HepG2 (cell line): ENCODE data around the gene NOP56. TPM values are rescaled to one million over a fixed set of nuclear protein-coding genes. Genes with fewer than 3 reads are reported as not detected.

ENCODE experiments used
- ATAC-seq: fragments of 200-7000 bp; cut with Tn5 transposase; 3 replicates; pipeline ENCODE4 v1.9.1; 2020; ENCODE audit warnings: mild to moderate bottlenecking, moderate library complexity
- BruUV-seq: library from RNA; stranded (reverse); fragments of 400-500 nt; replicated peaks from 2 replicates; lab custom pipeline; 2021; lab: Mats Ljungman, UMichigan
- CTCF ChIA-PET: fragments of 300-600 bp; formaldehyde crosslinking; extraction: SDS; loops from one replicate; lab custom pipeline; 2021; ENCODE audit warnings: low total read pairs, inconsistent platforms, low intra/inter-chr PET ratio; lab: Yijun Ruan, JAX
- POLR2A ChIA-PET: fragments of 350-600 bp; sonication (Branson Sonifier 250); formaldehyde crosslinking; loops from one replicate; lab custom pipeline; 2020; ENCODE audit warnings: antibody characterized with exemption, inconsistent platforms; lab: Yijun Ruan, JAX
- DNase-seq: peaks from one replicate; pipeline ENCODE4 v3.0.0-alpha.2; 2015; ENCODE audit warnings: low spot score
- FAIRE-seq: peaks from 3 replicates; lab custom pipeline; 2011; peaks lifted over from hg19 to GRCh38; lab: Jason Lieb, UNC
- H2AFZ ChIP-seq: one replicate; pipeline ENCODE4 v1.6.1; 2011; ENCODE audit warnings: low read length, inconsistent platforms
- H3K27ac ChIP-seq: fragments of 300-600 bp; 3 replicates; pipeline ENCODE4 v1.8.0; 2011; ENCODE audit warnings: mixed run types, mild to moderate bottlenecking, mixed read lengths, low read length, inconsistent platforms; ENCODE audit not compliant: insufficient read depth; ENCODE audit errors: extremely low read length
- H3K27me3 ChIP-seq, 2 experiments: fragments of 200-600 bp in 1 of 2; 2 replicates in 1 of 2; 3 replicates in 1 of 2; pipeline versions ENCODE4 v1.6.0 to v1.8.0; 2011; ENCODE audit warnings: low read length in 2 of 2, mild to moderate bottlenecking in 2 of 2, moderate library complexity in 2 of 2, inconsistent platforms in 1 of 2; ENCODE audit not compliant: insufficient read depth in 2 of 2, control insufficient read depth in 1 of 2
- H3K36me3 ChIP-seq, 2 experiments: fragments of 200-600 bp in 1 of 2; replicated peaks in 1 of 2; 2 replicates in 1 of 2; 3 replicates in 1 of 2; pipeline versions ENCODE4 v1.5.1 to v1.8.0; 2011; ENCODE audit warnings: low read length in 2 of 2, inconsistent platforms in 1 of 2; ENCODE audit not compliant: insufficient read depth in 2 of 2, control insufficient read depth in 1 of 2
- H3K4me1 ChIP-seq: 2 replicates; pipeline ENCODE4 v1.5.1; 2012; ENCODE audit warnings: low read length, inconsistent platforms; ENCODE audit not compliant: insufficient read depth
- H3K4me2 ChIP-seq: 2 replicates; pipeline ENCODE4 v1.6.0; 2011; ENCODE audit warnings: low read depth, low read length, inconsistent platforms
- H3K4me3 ChIP-seq, 3 experiments: fragments of 200-600 bp in 1 of 3; sonication (generic), shearing (Covaris generic) in 1 of 3; replicated peaks in 1 of 3; 2 replicates each; pipeline ENCODE4 v1.5.1; 2011 to 2016; ENCODE audit warnings: low read length in 3 of 3, inconsistent platforms in 2 of 3, low read depth in 2 of 3, mild to moderate bottlenecking in 2 of 3, control low read depth in 1 of 3, mixed read lengths in 1 of 3; ENCODE audit not compliant: insufficient read depth in 1 of 3
- H3K79me2 ChIP-seq: one replicate; pipeline ENCODE4 v1.6.1; 2011; ENCODE audit warnings: low read length, inconsistent platforms; ENCODE audit not compliant: insufficient read depth
- H3K9ac ChIP-seq: 2 replicates; pipeline ENCODE4 v1.6.0; 2011; ENCODE audit warnings: mild to moderate bottlenecking, low read depth, low read length, inconsistent platforms; ENCODE audit not compliant: insufficient read depth
- H3K9me3 ChIP-seq: 2 replicates; pipeline ENCODE4 v1.5.1; 2012; ENCODE audit warnings: mild to moderate bottlenecking, low read length
- H4K20me1 ChIP-seq: 2 replicates; pipeline ENCODE4 v1.6.0; 2011; ENCODE audit warnings: inconsistent platforms, mild to moderate bottlenecking, low read length, moderate library complexity; ENCODE audit not compliant: insufficient read depth
- ATRX ChIP-seq: sonication (generic); formaldehyde crosslinking; IDR thresholded peaks from 2 replicates; pipeline ENCODE4 v1.4.0; 2020; ENCODE audit warnings: missing genetic modification reagents, borderline replicate concordance
- KDM6A ChIP-seq: IDR thresholded peaks from 2 replicates; pipeline ENCODE4 v1.6.1; 2016; ENCODE audit warnings: low read depth
- MEIS2 ChIP-seq: sonication (generic); formaldehyde crosslinking; IDR thresholded peaks from 2 replicates; pipeline ENCODE4 v1.9.0; 2021; ENCODE audit warnings: mild to moderate bottlenecking, missing genetic modification reagents
- SMC3 ChIP-seq: IDR thresholded peaks from 2 replicates; pipeline ENCODE4 v1.6.1; 2011; ENCODE audit warnings: low read length, improper control_type of control experiment
- ZNF788 ChIP-seq: sonication (generic); formaldehyde crosslinking; IDR thresholded peaks from 2 replicates; pipeline ENCODE4 v1.5.0; 2020; ENCODE audit warnings: mild to moderate bottlenecking, missing genetic modification reagents, borderline replicate concordance
- ZNF816 ChIP-seq: sonication (generic); formaldehyde crosslinking; IDR thresholded peaks from 2 replicates; pipeline ENCODE4 v1.8.0; 2022; ENCODE audit warnings: missing genetic modification reagents, mild to moderate bottlenecking, borderline replicate concordance
- WGBS: methylation state at CpG from one replicate; pipeline ENCODE4 v1.1.6; 2017; ENCODE audit warnings: low lambda C conversion rate; 5-methylcytosine and 5-hydroxymethylcytosine counted together
- in situ Hi-C: cut with HindIII; loops from 2 replicates; pipeline ENCODE4 v1.10.0; 2017; ENCODE audit warnings: low pct_unique_long_range_greater_than_20kb; ENCODE audit not compliant: extremely low pct_ligation_motif_present
- intact Hi-C: fragments of 100-400 bp; cut with micrococcal nuclease; formaldehyde crosslinking; loops from one replicate; pipeline ENCODE4 v1.10.0; 2022; ENCODE audit not compliant: unreplicated experiment
- polyA plus RNA-seq, 8 experiments: library from polyadenylated mRNA; depleted of rRNA in 3 of 8; stranded (reverse) in 7 of 8; unstranded in 1 of 8; fragments of >200 nt; fragmentation: Illumina TruSeq in 4 of 8; extraction: Trizol in 4 of 8; gene quantifications; 2 replicates each; pipeline versions ENCODE4 v1.2.1 to v1.2.3, GENCODE V29; 2011 to 2016; ENCODE audit warnings: low read depth in 4 of 8, missing spikeins in 1 of 8, mixed read lengths in 1 of 8; ENCODE audit not compliant: insufficient read depth in 1 of 8
- total RNA-seq, 5 experiments: library from RNA; depleted of rRNA; stranded (reverse); fragments of >200 nt; fragmentation: Illumina TruSeq; extraction: Trizol; gene quantifications; 2 replicates each; pipeline ENCODE4 v1.2.3, GENCODE V29; 2016; ENCODE audit warnings: low read depth in 1 of 5
- TF ChIP-seq, protein P1 (sequence below): sonication (generic); formaldehyde crosslinking; IDR thresholded peaks from 2 replicates; pipeline ENCODE4 v1.4.0; 2020; ENCODE audit warnings: missing genetic modification reagents
- TF ChIP-seq, protein P2 (sequence below): sonication (generic); formaldehyde crosslinking; IDR thresholded peaks from 2 replicates; pipeline ENCODE4 v1.8.0; 2022; ENCODE audit warnings: missing genetic modification reagents, low read depth, mild to moderate bottlenecking, borderline replicate concordance
- TF ChIP-seq, protein P3 (sequence below): sonication (generic); formaldehyde crosslinking; IDR thresholded peaks from 2 replicates; pipeline ENCODE4 v1.4.0; 2020; ENCODE audit warnings: missing genetic modification reagents; ENCODE audit errors: not compliant biosample characterization
- TF ChIP-seq, protein P4 (sequence below): sonication (generic); formaldehyde crosslinking; IDR thresholded peaks from 2 replicates; pipeline ENCODE4 v1.8.0; 2022; ENCODE audit warnings: mild to moderate bottlenecking, missing genetic modification reagents; ENCODE audit not compliant: insufficient replicate concordance
- TF ChIP-seq, protein P5 (sequence below): IDR thresholded peaks from 2 replicates; pipeline ENCODE4 v1.6.1; 2018; ENCODE audit warnings: missing genetic modification reagents, mild to moderate bottlenecking, missing compliant biosample characterization

The NOP56 gene
- total and polyA plus RNA-seq, 2 of the 13 experiments (the other 11 are each of a cell fraction or from before 2014, with no cell fraction given): 369 to 1,116 TPM

DNA sequence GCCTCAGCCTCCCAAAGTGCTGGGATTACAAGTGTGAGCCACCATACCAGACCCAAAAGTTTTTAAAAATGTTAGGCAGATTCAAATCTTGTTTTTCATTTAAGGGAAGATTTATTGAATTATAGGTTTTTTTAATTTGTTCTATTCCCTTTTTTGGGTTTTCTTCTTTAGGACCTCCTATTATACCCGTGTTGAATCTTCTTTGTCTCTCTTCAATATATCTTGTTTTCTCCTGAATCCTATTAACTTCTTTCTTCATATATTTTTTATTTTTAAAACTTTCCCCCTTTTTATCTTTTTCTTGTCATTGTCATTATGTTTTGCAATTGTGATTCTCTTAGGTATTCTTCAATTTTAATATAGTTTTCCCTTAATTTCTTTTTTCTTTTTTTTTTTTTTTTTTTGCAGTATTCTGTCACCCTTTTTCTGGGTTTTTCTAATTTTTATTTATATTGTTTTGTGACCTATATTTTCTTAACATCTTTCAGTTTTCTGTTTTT is 45.9 kb upstream of the NOP56 start:
- no TSS peak for BruUV-seq
- H3K27ac ChIP-seq: no peak overlapping the region
- H3K4me1 ChIP-seq: no peaks in the 10 kb centered on the region
- POLR2A ChIA-PET: no interaction called here
- no peak for ATAC-seq
- H3K9me3 ChIP-seq: peaks cover 25% of the 10 kb centered on the region
- intact Hi-C loops (no loop called here), in situ Hi-C loops (no loop called here)
- no peaks in the 10 kb centered on the region for H3K79me2 ChIP-seq
- H3K27me3 ChIP-seq: 0 out of 5 replicates have a peak, but pooled peaks cover 0 to 4% of the 10 kb centered on the region in 2 experiments
- no peak for FAIRE-seq
- H2AFZ ChIP-seq: no peak overlapping the region
- CTCF ChIA-PET: no interaction called here
- no peak overlapping the region for H3K4me2 ChIP-seq
- TF ChIP-seq MEIS2 (CRISPR knock-in tag): no peak
- TF ChIP-seq, protein P1, sequence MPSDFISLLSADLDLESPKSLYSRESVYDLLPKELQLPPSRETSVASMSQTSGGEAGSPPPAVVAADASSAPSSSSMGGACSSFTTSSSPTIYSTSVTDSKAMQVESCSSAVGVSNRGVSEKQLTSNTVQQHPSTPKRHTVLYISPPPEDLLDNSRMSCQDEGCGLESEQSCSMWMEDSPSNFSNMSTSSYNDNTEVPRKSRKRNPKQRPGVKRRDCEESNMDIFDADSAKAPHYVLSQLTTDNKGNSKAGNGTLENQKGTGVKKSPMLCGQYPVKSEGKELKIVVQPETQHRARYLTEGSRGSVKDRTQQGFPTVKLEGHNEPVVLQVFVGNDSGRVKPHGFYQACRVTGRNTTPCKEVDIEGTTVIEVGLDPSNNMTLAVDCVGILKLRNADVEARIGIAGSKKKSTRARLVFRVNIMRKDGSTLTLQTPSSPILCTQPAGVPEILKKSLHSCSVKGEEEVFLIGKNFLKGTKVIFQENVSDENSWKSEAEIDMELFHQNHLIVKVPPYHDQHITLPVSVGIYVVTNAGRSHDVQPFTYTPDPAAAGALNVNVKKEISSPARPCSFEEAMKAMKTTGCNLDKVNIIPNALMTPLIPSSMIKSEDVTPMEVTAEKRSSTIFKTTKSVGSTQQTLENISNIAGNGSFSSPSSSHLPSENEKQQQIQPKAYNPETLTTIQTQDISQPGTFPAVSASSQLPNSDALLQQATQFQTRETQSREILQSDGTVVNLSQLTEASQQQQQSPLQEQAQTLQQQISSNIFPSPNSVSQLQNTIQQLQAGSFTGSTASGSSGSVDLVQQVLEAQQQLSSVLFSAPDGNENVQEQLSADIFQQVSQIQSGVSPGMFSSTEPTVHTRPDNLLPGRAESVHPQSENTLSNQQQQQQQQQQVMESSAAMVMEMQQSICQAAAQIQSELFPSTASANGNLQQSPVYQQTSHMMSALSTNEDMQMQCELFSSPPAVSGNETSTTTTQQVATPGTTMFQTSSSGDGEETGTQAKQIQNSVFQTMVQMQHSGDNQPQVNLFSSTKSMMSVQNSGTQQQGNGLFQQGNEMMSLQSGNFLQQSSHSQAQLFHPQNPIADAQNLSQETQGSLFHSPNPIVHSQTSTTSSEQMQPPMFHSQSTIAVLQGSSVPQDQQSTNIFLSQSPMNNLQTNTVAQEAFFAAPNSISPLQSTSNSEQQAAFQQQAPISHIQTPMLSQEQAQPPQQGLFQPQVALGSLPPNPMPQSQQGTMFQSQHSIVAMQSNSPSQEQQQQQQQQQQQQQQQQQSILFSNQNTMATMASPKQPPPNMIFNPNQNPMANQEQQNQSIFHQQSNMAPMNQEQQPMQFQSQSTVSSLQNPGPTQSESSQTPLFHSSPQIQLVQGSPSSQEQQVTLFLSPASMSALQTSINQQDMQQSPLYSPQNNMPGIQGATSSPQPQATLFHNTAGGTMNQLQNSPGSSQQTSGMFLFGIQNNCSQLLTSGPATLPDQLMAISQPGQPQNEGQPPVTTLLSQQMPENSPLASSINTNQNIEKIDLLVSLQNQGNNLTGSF (CRISPR knock-in tag): no peak
- no peak for TF ChIP-seq ZNF816 (CRISPR knock-in tag)
- TF ChIP-seq ZNF788: no peak
- TF ChIP-seq ATRX (CRISPR knock-in tag): no peak
- no peak for TF ChIP-seq SMC3
- TF ChIP-seq, protein P2, sequence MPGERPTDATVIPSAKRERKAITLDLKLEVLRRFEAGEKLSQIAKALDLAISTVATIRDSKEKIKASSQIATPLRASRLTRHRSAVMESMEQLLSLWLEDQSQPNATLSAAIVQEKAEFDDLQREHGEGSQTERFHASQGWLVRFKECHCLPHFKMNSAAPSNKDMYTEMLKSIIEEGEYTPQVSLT: no peak
- TF ChIP-seq, protein P3, sequence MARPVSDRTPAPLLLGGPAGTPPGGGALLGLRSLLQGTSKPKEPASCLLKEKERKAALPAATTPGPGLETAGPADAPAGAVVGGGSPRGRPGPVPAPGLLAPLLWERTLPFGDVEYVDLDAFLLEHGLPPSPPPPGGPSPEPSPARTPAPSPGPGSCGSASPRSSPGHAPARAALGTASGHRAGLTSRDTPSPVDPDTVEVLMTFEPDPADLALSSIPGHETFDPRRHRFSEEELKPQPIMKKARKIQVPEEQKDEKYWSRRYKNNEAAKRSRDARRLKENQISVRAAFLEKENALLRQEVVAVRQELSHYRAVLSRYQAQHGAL (CRISPR knock-in tag): no peak
- no peak for TF ChIP-seq KDM6A
- TF ChIP-seq, protein P4, sequence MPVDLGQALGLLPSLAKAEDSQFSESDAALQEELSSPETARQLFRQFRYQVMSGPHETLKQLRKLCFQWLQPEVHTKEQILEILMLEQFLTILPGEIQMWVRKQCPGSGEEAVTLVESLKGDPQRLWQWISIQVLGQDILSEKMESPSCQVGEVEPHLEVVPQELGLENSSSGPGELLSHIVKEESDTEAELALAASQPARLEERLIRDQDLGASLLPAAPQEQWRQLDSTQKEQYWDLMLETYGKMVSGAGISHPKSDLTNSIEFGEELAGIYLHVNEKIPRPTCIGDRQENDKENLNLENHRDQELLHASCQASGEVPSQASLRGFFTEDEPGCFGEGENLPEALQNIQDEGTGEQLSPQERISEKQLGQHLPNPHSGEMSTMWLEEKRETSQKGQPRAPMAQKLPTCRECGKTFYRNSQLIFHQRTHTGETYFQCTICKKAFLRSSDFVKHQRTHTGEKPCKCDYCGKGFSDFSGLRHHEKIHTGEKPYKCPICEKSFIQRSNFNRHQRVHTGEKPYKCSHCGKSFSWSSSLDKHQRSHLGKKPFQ (CRISPR knock-in tag): no peak
- TF ChIP-seq, protein P5, sequence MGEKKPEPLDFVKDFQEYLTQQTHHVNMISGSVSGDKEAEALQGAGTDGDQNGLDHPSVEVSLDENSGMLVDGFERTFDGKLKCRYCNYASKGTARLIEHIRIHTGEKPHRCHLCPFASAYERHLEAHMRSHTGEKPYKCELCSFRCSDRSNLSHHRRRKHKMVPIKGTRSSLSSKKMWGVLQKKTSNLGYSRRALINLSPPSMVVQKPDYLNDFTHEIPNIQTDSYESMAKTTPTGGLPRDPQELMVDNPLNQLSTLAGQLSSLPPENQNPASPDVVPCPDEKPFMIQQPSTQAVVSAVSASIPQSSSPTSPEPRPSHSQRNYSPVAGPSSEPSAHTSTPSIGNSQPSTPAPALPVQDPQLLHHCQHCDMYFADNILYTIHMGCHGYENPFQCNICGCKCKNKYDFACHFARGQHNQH (CRISPR knock-in tag): no peak
- no peak overlapping the region for H3K9ac ChIP-seq
- no peaks in the 10 kb centered on the region for H4K20me1 ChIP-seq
- DNase-seq: no peak
- no peak overlapping the region for H3K4me3 ChIP-seq
- 1% methylated on average over 1 of the region's 1 CpG for WGBS
- H3K36me3 ChIP-seq: no peaks in the 10 kb centered on the region
